Activated CD4-positive, alpha-beta T cell treated with anti-CD3 and anti-CD28 coated beads, Interleukin-2, amount 50 U/mL, for 4 hours (primary cell): ENCODE measurements around the gene NEK3.
"Not testable (repeated sequence)": the region's sequence is repeated elsewhere in the genome, so short reads cannot be mapped to it uniquely, and the experiment has no call there.

Experiments used
- DNase-seq, 2 experiments: peaks; one replicate each; pipeline ENCODE4 v3.0.0-alpha.2; 2020

The NEK3 gene, protein sequence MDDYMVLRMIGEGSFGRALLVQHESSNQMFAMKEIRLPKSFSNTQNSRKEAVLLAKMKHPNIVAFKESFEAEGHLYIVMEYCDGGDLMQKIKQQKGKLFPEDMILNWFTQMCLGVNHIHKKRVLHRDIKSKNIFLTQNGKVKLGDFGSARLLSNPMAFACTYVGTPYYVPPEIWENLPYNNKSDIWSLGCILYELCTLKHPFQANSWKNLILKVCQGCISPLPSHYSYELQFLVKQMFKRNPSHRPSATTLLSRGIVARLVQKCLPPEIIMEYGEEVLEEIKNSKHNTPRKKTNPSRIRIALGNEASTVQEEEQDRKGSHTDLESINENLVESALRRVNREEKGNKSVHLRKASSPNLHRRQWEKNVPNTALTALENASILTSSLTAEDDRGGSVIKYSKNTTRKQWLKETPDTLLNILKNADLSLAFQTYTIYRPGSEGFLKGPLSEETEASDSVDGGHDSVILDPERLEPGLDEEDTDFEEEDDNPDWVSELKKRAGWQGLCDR

DNA sequence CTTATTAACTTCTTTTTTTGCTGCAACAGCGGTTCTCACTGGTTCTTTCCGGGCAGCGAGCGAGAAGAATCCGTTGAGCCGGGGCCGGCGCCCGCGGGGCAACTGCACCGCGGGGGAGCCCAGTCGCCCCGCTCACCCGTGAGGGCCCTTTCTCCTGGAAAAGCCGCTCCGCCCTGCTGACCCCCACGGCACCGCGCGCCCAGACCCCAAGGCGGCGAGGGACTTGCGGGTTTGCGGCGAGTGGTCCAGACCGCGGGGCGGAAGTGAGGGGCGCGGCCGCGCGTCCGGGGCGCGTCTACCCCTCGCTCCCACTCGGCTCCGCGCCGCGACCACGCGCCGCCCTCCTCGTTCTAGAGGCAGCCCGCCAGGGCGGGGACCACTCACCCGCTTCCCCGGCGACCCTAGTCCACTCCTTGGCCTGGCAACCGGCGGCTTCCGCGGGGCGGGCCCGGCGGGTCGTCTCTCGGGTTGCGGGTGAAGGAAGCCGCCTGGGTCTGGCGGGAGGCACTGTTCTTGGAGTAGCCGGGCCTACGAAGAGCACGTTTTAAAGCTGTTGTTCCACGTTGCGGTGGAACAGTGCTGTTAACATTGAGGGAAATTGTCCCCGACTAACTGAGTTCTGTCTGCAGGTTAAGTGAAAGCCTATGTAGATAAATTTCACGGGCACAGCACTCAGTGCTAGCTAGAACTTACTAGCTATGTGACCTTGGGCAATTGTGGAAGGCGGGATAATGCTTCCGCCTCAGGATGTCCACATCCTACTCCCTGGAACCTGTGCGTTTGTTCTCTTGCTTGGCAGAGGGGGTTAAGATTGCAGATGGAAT is at the start of gene NEK3:
Gene NEK3 (minus strand): TSS at position 439 of the 824 bp plus-strand sequence. CDS start 3,406 bp downstream, outside the sequence.
- peak; percentile 29 to 40 for DNase-seq

DNA sequence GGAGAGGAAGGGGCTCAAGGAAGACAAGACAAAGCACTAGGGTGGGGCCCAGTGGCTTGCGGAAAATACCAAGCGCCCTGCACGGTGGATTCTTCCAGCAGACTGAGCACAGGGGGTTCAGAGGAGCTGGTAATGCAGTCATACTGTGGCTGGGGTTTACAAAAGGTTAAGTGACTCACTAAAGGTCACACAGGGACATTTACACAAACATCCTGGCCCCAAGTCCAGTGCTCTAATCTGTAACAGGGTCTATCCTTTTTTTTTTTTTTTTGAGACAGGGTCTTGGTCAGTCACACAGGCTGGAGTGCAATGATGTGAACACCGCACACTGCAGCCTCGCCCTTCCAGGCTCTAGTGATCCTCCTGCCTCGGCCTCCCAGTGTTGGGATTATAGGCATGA is 49.0 kb upstream of the NEK3 start:
- DNase-seq, result not testable (repeated sequence)

DNA sequence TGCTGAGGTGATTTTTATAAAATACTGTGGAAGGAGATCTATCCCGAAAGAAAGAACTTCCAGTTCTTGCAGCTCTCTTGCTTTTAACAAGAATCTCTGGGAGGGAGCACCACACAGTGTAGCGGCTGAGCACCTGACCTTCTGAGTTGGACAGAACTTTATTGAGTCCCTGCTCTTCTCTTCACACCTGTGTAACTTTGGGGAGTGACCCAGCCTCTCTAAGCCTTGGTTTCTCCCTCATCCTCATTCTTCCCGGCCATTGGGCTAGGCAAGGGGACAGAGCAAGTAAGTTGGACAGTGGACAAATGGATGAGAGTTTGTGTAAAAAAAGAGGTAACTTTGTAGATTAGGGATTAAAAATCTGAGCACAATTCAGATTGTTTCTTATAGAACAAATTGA is 48.5 kb upstream of the NEK3 start:
- not testable (repeated sequence) for DNase-seq

DNA sequence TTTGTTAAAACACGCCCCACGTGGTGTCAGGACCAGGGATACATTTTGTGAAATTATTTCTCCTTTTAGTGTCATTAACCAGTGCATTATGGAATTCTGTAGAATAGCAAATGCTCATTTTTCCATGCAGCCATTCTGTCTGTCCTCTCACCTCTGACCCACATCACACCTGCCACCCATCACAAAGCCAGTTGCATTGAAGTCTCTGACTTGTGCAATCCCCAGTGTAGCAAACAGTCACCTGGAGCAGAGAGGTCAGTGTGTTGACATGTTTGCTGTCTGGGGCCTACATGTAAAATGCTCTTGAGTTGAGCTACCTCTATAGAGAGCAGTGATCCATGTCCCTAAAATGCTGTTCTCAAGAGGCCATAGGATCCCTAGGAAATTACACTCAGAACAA is 47.9 kb upstream of the NEK3 start:
- DNase-seq, result not testable (repeated sequence)

DNA sequence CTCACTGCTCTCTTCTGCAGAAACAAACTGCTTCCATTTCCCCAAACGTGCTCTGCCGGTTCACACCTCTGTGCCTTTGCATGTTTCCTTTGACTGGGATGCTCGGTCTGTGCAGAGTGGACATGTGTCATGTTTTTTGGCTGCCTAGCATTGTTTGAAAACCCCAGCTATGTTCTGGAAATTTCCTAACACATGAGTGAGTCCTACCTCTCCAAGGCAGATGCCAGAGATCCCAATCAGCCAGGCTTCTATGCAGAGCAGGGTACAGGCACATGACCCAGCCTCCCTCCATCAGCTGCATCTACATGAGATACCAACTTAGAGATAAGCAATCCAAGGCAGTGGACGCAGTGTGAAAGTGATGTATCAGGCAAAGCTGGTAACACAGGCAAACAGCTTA is 45.1 kb upstream of the NEK3 start:
- not testable (repeated sequence) for DNase-seq

DNA sequence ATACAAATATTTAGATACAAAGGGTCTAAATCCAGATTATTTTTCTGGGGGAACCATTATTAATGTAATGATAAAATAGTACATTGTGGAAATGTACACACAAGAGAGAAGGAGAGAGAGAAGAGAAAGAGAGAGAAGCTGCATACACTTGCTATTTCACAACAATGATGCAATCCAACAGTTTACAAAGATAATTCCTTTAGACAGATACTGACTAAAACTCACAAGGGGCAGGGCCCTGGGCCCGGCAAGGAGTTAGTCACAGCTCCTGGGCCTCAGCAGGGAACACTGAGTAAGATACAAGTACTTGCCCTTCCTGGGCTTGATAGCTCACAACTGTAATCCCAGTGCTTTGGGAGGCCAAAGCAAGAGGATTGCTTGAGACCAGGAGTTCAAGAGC is 44.5 kb upstream of the NEK3 start:
- not testable (repeated sequence) for DNase-seq

DNA sequence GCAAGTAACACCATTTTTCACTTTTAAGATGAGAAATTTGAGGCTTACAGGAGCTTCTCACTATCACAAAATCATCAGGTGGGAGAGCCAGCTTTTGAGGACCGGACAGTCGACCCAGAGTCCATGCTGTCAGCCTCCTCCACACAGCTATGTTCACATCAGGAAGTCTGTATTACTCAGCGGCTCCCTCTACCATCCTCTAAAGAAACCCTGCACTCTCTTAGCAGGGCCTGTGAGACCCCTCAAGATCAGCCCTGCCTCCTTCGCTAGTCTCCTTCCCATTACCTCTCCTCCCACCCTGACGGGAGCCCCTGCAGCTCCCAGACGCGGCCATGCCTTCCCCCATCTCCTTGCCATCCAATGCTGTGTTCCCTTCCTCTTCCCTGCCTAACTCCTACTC is 43.1 kb upstream of the NEK3 start:
- DNase-seq, result not testable (repeated sequence)

DNA sequence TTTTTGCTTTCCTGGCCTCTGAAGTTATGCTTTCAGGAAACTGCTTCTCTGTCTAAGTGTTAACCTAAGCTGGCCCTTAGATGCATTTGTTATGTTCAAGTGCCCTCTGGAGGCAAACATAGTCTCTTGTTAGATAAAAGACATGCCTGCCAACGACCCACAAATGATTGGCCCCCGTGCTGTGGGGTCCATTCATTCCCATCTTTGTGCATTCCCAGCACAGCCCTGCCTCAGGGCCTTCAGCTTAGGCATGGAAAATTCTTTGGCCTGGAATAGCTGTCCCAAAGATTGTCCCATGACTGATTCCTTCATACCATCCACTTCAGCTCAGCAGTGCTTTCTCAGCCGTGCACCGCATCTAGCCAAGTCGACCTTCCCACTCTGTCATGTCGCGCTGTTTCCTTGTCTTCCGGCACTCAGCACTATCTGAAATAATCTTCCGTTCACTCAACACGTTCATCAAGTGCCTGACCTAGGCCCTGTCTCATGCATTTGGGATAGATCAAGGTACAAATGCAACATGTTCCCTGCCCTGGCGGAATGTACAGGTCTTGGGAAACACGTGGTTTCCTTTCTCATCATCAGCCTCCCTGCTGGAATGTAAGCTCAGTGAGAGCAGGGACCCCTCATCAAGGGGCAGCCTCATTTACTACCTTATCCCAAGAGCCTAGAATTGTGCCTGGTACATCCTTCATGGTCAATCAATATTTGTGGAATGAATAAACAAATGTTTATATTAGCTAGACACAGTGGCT is 42.2 kb upstream of the NEK3 start:
- not testable (repeated sequence) for DNase-seq

DNA sequence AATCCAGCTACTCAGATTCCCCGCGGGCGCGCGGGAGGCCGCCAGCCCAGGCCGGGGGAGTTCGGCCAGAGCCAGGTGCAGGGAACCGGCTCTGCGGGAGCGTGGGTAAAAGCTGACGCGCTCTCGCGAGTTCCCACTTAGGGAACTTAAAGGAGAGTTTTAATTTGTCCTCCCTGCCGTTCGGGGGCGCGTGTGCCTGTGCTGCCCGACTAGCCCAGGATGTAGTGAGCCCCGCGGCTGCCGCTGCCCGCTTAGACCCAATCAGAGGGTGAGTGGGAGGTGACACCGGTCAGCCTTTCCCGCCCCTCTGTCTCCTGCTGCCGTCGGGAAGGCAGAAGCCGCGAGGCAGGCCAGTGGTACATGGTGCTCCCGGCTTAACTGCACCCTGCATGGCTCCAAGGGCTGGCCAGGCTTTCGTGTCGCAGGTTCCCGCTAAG is 36.0 kb upstream of the NEK3 start:
- DNase-seq, result peak; percentile 37 to 49

DNA sequence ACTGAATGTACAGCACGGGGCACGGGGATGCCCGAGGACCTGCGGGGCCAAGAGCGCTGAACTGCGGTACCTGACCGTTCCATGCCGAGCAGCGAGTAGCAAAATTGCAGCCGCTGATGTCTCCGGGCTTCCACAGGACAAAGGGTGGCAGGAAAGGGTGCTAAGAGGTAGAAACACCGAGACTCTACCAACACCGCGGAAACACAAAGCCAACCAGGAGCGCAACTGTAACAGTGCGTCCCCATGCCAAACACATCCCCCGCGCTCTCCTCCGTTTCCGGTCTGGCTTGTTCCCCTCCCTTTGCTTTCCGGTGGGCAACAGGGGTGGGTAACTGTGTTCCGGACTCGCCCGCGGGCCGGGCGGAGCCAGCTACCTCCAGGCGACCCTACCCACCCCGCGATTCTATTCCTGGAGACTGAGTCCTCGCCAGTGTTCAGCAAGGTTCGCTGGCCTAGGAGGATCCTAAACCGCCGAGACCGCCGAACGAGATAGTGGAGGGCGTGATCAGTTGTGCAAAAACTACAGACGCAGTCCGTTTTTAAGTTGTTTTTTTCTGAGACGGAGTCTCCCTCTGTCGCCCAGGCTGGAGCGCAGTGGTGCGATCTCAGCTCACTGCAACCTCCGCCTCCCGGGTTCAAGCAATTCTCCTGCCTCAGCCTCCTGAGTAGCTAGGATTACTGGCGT is 34.9 kb upstream of the NEK3 start:
- peak; percentile 81 to 83 for DNase-seq

DNA sequence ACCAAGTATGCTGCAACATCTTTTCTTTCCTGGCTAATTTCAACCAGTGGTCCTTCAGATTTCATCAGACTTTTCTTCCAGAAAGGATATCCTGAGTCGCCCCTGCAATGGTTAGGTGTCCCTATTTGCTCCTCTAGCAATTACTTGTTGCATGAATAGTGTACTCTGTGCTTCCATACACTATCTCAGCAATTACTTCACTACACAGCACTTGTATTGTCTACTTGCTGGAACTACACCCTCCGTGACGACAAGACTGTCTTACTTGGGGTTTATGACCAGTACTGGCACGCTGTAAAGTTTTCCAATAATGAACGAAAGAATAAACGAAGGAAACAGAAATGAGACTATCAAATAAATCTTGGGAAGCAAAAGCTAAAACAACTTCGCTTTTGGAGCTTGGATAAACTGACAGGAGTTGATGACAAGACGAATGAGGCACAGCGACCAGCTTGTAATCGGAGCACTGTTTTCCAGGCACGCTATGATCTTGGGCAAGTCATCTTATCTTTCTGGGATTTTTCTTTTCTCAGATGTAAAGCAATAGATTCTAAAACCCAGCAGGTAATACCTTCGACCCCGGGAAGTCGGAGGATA is 34.3 kb upstream of the NEK3 start:
- not testable (repeated sequence) for DNase-seq

DNA sequence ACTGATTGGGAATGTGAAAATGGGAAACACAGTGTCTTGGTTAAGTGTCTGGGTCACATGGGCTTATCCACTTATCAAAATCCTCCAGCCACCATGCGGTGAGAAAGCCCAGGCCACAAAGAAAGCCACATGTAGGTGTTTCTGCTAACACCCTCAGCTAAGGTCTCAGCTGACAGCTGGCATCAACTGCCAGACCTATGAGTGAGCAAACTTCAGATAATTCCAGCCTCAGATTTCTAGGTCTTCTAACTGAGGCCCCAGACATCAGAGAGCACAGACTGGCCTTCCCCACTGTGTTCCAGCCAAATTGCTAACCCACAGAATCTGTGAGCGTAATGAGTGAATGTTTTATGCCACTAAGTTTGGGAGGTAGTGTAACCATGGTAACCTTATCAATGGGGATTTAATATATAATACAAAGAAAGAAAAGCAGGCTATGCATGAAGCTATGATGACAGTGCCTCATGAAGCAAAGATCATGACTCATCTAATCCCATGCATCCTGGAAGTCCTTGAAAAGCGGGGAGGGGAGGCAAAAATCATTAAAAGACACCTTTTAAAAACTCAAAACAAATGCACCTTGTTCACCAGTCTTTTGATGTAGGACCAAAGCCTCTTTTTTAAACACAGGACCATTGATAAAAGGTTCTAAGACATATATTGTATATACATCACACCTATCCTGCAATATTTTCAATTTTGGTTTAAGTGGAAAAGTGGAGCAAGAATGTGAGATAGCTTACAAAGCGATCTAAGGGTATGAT is 28.2 kb upstream of the NEK3 start:
- not testable (repeated sequence) for DNase-seq

DNA sequence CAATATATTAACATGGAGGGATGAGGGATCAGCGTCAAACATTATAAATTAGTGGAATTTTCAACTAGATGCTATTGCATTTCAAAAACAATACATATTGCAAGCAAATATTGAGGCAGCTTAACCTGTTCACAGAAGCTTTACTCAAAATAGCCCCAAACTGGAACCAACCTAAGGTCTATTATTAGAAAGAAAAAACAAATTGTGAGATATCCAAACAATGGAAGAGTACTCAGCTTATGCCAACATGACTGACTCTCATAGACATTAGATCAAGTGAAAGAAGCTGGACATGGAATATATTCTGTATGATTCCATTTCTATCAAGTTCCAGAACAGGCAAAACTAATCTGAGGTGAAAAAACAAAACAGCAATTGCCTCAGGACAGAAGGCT is 27.6 kb upstream of the NEK3 start:
- DNase-seq, result no peak

DNA sequence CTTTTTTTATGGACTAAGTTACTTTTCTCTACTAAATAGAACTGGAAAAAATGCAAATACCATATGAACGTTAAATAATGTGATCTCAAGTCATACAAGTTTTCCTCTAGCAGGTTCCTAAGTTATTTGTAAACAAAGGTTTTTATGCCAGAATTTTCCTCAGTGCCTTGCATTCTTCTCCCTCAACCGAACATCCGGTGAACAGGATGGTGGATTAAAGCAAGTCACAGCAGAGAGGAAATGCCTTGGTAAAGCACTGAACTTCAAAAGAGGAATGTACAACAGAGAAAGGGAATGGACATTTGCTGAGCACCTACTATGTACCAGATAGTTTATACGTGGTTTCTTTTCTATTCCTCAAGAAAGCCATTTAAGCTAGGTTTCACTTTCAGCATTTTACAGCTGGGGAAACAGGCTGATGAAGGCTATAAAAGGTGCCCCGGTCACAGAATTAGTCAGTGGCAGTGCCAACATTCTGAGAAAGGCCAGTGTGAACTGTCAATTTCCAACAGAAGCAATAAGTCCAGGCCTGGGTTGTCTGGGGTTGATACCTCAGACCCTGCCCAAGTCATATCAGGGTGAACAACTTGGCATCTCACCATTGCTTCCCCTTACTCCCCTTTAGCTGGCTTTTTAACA is 22.0 kb upstream of the NEK3 start:
- not testable (repeated sequence) for DNase-seq

DNA sequence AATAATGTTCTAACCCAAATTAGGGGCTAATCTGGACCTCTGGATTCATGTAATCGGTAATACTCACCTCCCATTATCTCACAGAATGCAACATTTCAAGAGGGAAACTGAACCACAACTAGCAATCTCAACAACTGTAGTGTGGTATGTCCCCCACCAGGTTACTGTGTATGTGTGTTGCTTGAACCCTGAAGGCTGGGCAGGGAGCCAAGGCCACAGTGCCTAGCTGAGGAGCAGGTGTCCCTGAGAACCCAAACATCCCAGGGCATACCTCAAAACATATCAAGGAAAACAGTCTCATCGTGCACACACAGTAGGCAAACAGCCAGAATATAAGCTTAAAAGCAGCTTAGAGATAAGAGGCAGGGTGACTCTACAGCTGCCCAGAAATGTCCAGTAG is 20.5 kb upstream of the NEK3 start:
- no peak for DNase-seq

DNA sequence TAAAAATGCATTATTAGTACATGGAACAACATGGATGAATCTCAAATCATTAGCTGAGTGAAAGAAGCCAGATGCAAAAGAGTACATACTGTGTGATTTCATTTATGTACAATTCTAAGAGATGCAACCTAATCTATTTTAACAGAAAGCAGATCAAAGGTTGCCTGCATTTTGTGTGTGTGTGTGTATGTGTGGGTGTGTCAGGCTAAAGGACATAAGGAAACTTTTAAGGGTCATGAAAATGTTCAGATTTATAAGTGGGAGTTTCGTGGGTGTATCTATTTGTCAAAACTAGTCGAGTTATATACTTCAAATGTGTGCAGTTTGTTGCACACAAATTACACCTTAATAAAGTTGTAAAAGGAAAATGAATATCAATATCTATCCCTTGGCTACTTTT is 17.9 kb upstream of the NEK3 start:
- no peak for DNase-seq

DNA sequence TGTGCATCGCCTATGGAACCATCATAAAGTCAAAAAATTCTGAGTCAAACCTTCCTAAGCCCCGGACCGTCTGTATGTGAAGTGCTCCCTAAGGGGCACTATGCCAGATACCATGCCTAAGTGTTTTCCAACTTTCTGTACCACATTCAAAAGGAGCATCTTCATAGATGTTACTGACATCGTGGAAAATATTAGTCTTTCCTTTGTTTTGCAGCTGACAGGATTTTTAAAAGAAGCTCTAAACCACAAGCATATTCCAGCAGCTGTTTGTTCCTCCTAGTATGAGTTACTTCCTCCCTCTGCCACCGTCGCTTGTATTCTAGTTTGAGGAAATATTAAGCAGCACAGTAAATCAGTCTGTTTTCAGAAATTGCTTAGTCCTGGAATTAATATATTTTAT is 14.6 kb upstream of the NEK3 start:
- DNase-seq, result not testable (repeated sequence)

DNA sequence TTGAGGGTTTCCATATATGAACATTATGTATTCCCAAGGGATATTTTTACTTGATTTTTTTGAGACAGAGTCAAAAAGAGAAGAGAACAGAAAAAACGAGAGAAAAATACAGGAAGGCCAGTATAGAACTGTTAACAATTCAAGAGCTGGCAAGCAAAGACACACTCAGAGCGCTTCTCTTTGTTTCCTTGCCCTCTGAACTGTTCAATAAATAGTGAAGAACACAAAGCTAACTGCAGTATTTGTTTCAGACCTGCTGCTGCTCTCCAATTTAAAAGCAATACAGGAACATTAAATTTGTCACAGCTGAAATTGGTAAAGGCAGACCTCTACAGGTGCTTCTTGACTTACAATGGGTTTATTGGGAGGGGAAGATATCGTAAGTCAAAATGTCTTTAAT is 14.0 kb upstream of the NEK3 start:
- DNase-seq, result no peak

DNA sequence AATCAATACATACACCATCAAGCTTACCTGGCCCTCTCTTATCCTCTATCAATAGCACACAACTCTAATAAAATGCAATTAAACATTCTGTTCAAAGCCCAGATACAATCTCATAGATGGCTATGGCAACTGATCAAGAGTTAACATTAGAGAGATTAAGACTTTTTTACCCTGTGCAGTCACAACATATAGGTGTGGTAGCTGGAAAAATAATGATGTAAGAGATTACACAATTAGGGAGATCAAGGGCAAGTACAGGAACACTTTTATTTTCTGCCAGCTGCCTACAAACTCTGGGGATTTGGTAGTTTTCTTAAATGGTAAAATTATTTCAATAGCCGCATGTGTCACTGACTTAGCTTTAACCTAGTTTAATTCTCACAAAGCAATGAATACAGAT is 12.3 kb upstream of the NEK3 start:
- not testable (repeated sequence) for DNase-seq

DNA sequence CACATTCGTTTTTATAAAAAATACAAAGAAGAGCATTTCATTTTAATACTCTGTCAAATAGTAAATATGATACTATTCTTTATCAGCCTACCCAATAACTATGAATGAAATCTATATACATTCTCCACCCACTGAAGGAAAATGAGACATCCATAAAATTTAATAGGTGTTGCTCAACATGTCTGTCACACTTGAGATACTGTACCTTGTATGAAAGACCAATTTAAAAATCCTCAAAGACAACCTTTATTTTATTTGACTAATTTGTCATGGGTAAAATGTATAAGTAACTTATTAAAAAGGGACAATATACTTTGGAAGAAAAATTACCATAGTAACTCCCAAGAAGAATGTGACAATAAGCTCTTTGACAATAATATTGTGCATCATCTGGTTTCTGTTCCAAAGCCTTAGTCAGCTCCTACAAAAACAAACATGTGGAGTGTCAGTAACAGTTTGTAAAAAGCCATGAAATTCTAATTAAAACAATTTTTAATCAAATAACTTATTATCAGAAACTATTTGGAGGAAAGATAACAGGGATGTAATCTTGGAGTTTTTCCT is 11.5 kb upstream of the NEK3 start:
- DNase-seq, result not testable (repeated sequence)
